Neural progenitor cell (in vitro differentiated cells): Measurements from ENCODE around the gene TRAT1. TPM values are rescaled to one million over a fixed set of nuclear protein-coding genes. Genes with fewer than 3 reads are reported as not detected.

Source experiments
- DNase-seq: peaks from one replicate; pipeline ENCODE4 v3.0.0-alpha.2; 2016; ENCODE audit warnings: low spot score
- H2AFZ ChIP-seq: fragments of 200-600 bp; sonication (generic); replicated peaks from 2 replicates; pipeline ENCODE4 v1.6.1; 2016; ENCODE audit warnings: antibody characterized with exemption
- H3F3A ChIP-seq: fragments of 200-600 bp; sonication (generic); 2 replicates; pipeline ENCODE4 v1.6.1; 2016; ENCODE audit warnings: antibody characterized with exemption, low read depth
- H3K27ac ChIP-seq: fragments of 200-600 bp; sonication (generic); 2 replicates; pipeline ENCODE4 v1.5.1; 2016; ENCODE audit warnings: mild to moderate bottlenecking
- H3K27me3 ChIP-seq: fragments of 200-600 bp; sonication (generic); 2 replicates; pipeline ENCODE4 v1.6.1; 2016; ENCODE audit warnings: mild to moderate bottlenecking, moderate library complexity
- H3K36me3 ChIP-seq: fragments of 200-600 bp; sonication (generic); 2 replicates; pipeline ENCODE4 v1.5.1; 2016
- H3K4me1 ChIP-seq: fragments of 200-600 bp; sonication (generic); 2 replicates; pipeline ENCODE4 v1.6.1; 2016; ENCODE audit warnings: mixed run types
- H3K4me2 ChIP-seq: fragments of 200-600 bp; sonication (generic); 2 replicates; pipeline ENCODE4 v1.6.1; 2016
- H3K4me3 ChIP-seq: fragments of 200-600 bp; sonication (generic); 2 replicates; pipeline ENCODE4 v1.5.1; 2016
- H3K79me2 ChIP-seq: fragments of 200-600 bp; sonication (generic); 2 replicates; pipeline ENCODE4 v1.6.1; 2016; ENCODE audit warnings: low read depth
- H3K9ac ChIP-seq: fragments of 200-600 bp; sonication (generic); 2 replicates; pipeline ENCODE4 v1.6.1; 2016
- H3K9me3 ChIP-seq: fragments of 200-600 bp; sonication (generic); 2 replicates; pipeline ENCODE4 v1.5.1; 2016; ENCODE audit warnings: low read depth
- H4K20me1 ChIP-seq: fragments of 200-600 bp; sonication (generic); 2 replicates; pipeline ENCODE4 v1.6.1; 2016; ENCODE audit warnings: low read depth
- H3K27ac Mint-ChIP-seq: 3 replicates; pipeline ENCODE4 v1.8.0; 2021; ENCODE audit warnings: mixed read lengths
- H3K27me3 Mint-ChIP-seq: 2 replicates; pipeline ENCODE4 v1.8.0; 2022; ENCODE audit warnings: low read depth, mild to moderate bottlenecking, inconsistent platforms, moderate library complexity, mixed read lengths; ENCODE audit not compliant: insufficient read depth
- H3K36me3 Mint-ChIP-seq: 3 replicates; pipeline ENCODE4 v1.8.0; 2021; ENCODE audit warnings: mixed read lengths
- H3K4me1 Mint-ChIP-seq: 3 replicates; pipeline ENCODE4 v1.8.0; 2021; ENCODE audit warnings: mixed read lengths
- H3K4me3 Mint-ChIP-seq: 3 replicates; pipeline ENCODE4 v1.8.0; 2021; ENCODE audit warnings: mild to moderate bottlenecking, moderate library complexity, mixed read lengths
- H3K9me3 Mint-ChIP-seq: 3 replicates; pipeline ENCODE4 v1.8.0; 2020; ENCODE audit warnings: mixed read lengths
- EZH2 ChIP-seq: fragments of 200-600 bp; sonication (generic); IDR thresholded peaks from 2 replicates; pipeline ENCODE4 v1.6.1; 2017; ENCODE audit warnings: antibody characterized with exemption, mild to moderate bottlenecking, moderate library complexity
- EZH2phosphoT487 ChIP-seq: fragments of 200-600 bp; sonication (generic); IDR thresholded peaks from 2 replicates; pipeline ENCODE4 v1.6.1; 2017; ENCODE audit warnings: antibody characterized with exemption
- total RNA-seq: library from RNA; depleted of rRNA; stranded (reverse); fragments of >200 nt; gene quantifications from 2 replicates; pipeline ENCODE4 v1.2.3, GENCODE V29; 2015; ENCODE audit warnings: low replicate concordance
- TF ChIP-seq, protein P1 (sequence below): fragments of 200-600 bp; sonication (generic); IDR thresholded peaks from 2 replicates; pipeline ENCODE4 v1.5.1; 2017; ENCODE audit warnings: antibody characterized with exemption, mild to moderate bottlenecking

TRAT1 gene
- total RNA-seq, 1 donor from 2014 or later = not detected

- Histone ChIP-seq H3K9me3 (no peaks in the 10 kb centered on the region), H2AFZ (no peak overlapping the region), H3K4me2 (no peak overlapping the region), H3K27me3 (no peaks in the 10 kb centered on the region), H3F3A (no peaks in the 10 kb centered on the region), H3K36me3 (no peaks in the 10 kb centered on the region), H3K79me2 (no peaks in the 10 kb centered on the region), H3K27ac (no peak overlapping the region), H4K20me1 (no peaks in the 10 kb centered on the region), H3K9ac (no peak overlapping the region), H3K4me1 (no peaks in the 10 kb centered on the region), H3K4me3 (no peak overlapping the region)
- Mint-ChIP-seq H3K4me3 (no peak overlapping the region), H3K27ac (no peak overlapping the region), H3K9me3 (no peaks in the 10 kb centered on the region), H3K36me3 (no peaks in the 10 kb centered on the region), H3K27me3 (peaks cover 2% of the 10 kb centered on the region), H3K4me1 (peaks cover 44% of the 10 kb centered on the region)
- TF ChIP-seq EZH2 = no peak
- TF ChIP-seq EZH2phosphoT487 = no peak
- TF ChIP-seq, protein P1, sequence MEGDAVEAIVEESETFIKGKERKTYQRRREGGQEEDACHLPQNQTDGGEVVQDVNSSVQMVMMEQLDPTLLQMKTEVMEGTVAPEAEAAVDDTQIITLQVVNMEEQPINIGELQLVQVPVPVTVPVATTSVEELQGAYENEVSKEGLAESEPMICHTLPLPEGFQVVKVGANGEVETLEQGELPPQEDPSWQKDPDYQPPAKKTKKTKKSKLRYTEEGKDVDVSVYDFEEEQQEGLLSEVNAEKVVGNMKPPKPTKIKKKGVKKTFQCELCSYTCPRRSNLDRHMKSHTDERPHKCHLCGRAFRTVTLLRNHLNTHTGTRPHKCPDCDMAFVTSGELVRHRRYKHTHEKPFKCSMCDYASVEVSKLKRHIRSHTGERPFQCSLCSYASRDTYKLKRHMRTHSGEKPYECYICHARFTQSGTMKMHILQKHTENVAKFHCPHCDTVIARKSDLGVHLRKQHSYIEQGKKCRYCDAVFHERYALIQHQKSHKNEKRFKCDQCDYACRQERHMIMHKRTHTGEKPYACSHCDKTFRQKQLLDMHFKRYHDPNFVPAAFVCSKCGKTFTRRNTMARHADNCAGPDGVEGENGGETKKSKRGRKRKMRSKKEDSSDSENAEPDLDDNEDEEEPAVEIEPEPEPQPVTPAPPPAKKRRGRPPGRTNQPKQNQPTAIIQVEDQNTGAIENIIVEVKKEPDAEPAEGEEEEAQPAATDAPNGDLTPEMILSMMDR = no peak
- DNase-seq = peak; percentile 57
These were observed 8.5 kb downstream of the TRAT1 start for GRCh38 chr3:108830991-108831614.

GRCh38 chr3:108833611-108834010, 11.0 kb downstream of the TRAT1 start:
- H3K27me3 Mint-ChIP-seq = peaks cover 2% of the 10 kb centered on the region
- Histone ChIP-seq H3K4me1 (no peaks in the 10 kb centered on the region), H3K4me2 (no peak overlapping the region), H3K27ac (no peak overlapping the region), H3K9me3 (no peaks in the 10 kb centered on the region), H3K79me2 (no peaks in the 10 kb centered on the region), H3F3A (no peaks in the 10 kb centered on the region), H3K36me3 (no peaks in the 10 kb centered on the region), H3K27me3 (no peaks in the 10 kb centered on the region), H3K4me3 (no peak overlapping the region), H2AFZ (no peak overlapping the region), H3K9ac (no peak overlapping the region), H4K20me1 (no peaks in the 10 kb centered on the region)
- no peak for TF ChIP-seq EZH2phosphoT487
- TF ChIP-seq, protein P1 = no peak
- H3K9me3 Mint-ChIP-seq = no peaks in the 10 kb centered on the region
- H3K36me3 Mint-ChIP-seq = no peaks in the 10 kb centered on the region
- H3K4me3 Mint-ChIP-seq = no peak overlapping the region
- DNase-seq = no peak
- peaks cover 36% of the 10 kb centered on the region for H3K4me1 Mint-ChIP-seq
- no peak overlapping the region for H3K27ac Mint-ChIP-seq

- Mint-ChIP-seq H3K9me3 (no peaks in the 10 kb centered on the region), H3K36me3 (no peaks in the 10 kb centered on the region)
- TF ChIP-seq, protein P1 = no peak
- TF ChIP-seq EZH2phosphoT487 = no peak
- no peak for TF ChIP-seq EZH2
These were observed 12.0 kb downstream of the TRAT1 start for GRCh38 chr3:108834551-108834950.

More at GRCh38 chr3:108834551-108834950, 12.0 kb downstream of the TRAT1 start:
- DNase-seq = no peak
- Histone ChIP-seq H3K4me3 (no peak overlapping the region), H3K79me2 (no peaks in the 10 kb centered on the region), H3K27me3 (no peaks in the 10 kb centered on the region), H3K9me3 (no peaks in the 10 kb centered on the region), H2AFZ (no peak overlapping the region), H3F3A (no peaks in the 10 kb centered on the region), H4K20me1 (no peaks in the 10 kb centered on the region), H3K4me1 (no peaks in the 10 kb centered on the region), H3K36me3 (no peaks in the 10 kb centered on the region), H3K4me2 (no peak overlapping the region), H3K27ac (no peak overlapping the region), H3K9ac (no peak overlapping the region)
- peaks cover 36% of the 10 kb centered on the region for H3K4me1 Mint-ChIP-seq
- H3K4me3 Mint-ChIP-seq = no peak overlapping the region
- H3K27ac Mint-ChIP-seq = no peak overlapping the region
- H3K27me3 Mint-ChIP-seq = peaks cover 2% of the 10 kb centered on the region
